Activated CD8-positive, alpha-beta memory T cell treated with anti-CD3 and anti-CD28 coated beads, Interleukin-2, amount 50 U/mL, for 24 hours (primary cell): ENCODE measurements around the gene SORCS3.

Experiments
- DNase-seq: peaks from one replicate; pipeline ENCODE4 v3.0.0-alpha.2; 2020; ENCODE audit errors: extremely low read depth

Gene SORCS3

GRCh38 chr10:105096316-105096715 is 455.2 kb downstream of the SORCS3 start:
- DNase-seq: no peak

- no peak for DNase-seq
Measured at GRCh38 chr10:105102977-105103376, 461.9 kb downstream of the SORCS3 start.

GRCh38 chr10:105104297-105104696 is 463.2 kb downstream of the SORCS3 start:
- no peak for DNase-seq

- no peak for DNase-seq
Measured at GRCh38 chr10:105109164-105109563, 468.1 kb downstream of the SORCS3 start.

GRCh38 chr10:105112862-105113261 is 471.8 kb downstream of the SORCS3 start:
- no peak for DNase-seq

- DNase-seq: no peak
Measured at GRCh38 chr10:105113666-105114065, 472.6 kb downstream of the SORCS3 start.

GRCh38 chr10:105121743-105122142 is 480.7 kb downstream of the SORCS3 start:
- DNase-seq: no peak

- DNase-seq: no peak
Measured at GRCh38 chr10:105128111-105128510, 487.0 kb downstream of the SORCS3 start.

- DNase-seq: no peak
Measured at GRCh38 chr10:105138358-105138757, 497.3 kb downstream of the SORCS3 start.

- no peak for DNase-seq
Measured at GRCh38 chr10:105139363-105139896, 498.3 kb downstream of the SORCS3 start.

- DNase-seq: no peak
Measured at GRCh38 chr10:105140600-105140999, 499.5 kb downstream of the SORCS3 start.

GRCh38 chr10:105145711-105146110 is 504.6 kb downstream of the SORCS3 start:
- no peak for DNase-seq

- DNase-seq: no peak
Measured at GRCh38 chr10:105146436-105146835, 505.3 kb downstream of the SORCS3 start.

GRCh38 chr10:105148456-105148855 is 507.4 kb downstream of the SORCS3 start:
- DNase-seq: no peak

GRCh38 chr10:105148921-105149320 is 507.8 kb downstream of the SORCS3 start:
- no peak for DNase-seq

- DNase-seq: no peak
Measured at GRCh38 chr10:105149371-105149891, 508.3 kb downstream of the SORCS3 start.

GRCh38 chr10:105150259-105150880 is 509.3 kb downstream of the SORCS3 start:
- no peak for DNase-seq

GRCh38 chr10:105154736-105155135 is 513.6 kb downstream of the SORCS3 start:
- DNase-seq: no peak

- no peak for DNase-seq
Measured at GRCh38 chr10:105159268-105159667, 518.2 kb downstream of the SORCS3 start.

GRCh38 chr10:105161149-105161548 is 520.1 kb downstream of the SORCS3 start:
- DNase-seq: no peak

GRCh38 chr10:105161767-105162166 is 520.7 kb downstream of the SORCS3 start:
- DNase-seq: no peak

GRCh38 chr10:105170521-105170920 is 529.4 kb downstream of the SORCS3 start:
- no peak for DNase-seq

GRCh38 chr10:105171945-105172344 is 530.9 kb downstream of the SORCS3 start:
- DNase-seq: no peak

GRCh38 chr10:105181626-105182025 is 540.5 kb downstream of the SORCS3 start:
- no peak for DNase-seq
